H1 (cell line): Measurements from ENCODE around the gene PDGFB. TPM values are rescaled to one million over a fixed set of nuclear protein-coding genes. Genes with fewer than 3 reads are reported as not detected.

Source experiments
- CTCF ChIA-PET: fragments of 300-600 bp; sonication (Branson Sonifier 250); formaldehyde crosslinking; loops from one replicate; lab custom pipeline; 2021; ENCODE audit not compliant: partially characterized antibody; lab: Charles Lee
- POLR2A ChIA-PET: fragments of 300-600 bp; sonication (Branson Sonifier 250); formaldehyde crosslinking; loops from one replicate; lab custom pipeline; 2021; ENCODE audit warnings: inconsistent platforms; ENCODE audit not compliant: partially characterized antibody; lab: Charles Lee
- DNase-seq, 2 experiments: peaks; one replicate each; pipeline versions ENCODE4 v3.0.0 to v3.0.0-alpha.2; 2010 to 2022; ENCODE audit warnings: low spot score in 2 of 2, low read depth in 1 of 2, mixed read lengths in 1 of 2
- FAIRE-seq: peaks from 2 replicates; lab custom pipeline; 2011; peaks lifted over from hg19 to GRCh38; lab: Jason Lieb, UNC
- H2AFZ ChIP-seq: 2 replicates; pipeline ENCODE4 v1.8.1; 2012; ENCODE audit warnings: low read length, inconsistent platforms
- H2AK5ac ChIP-seq: 2 replicates; pipeline ENCODE4 v1.6.1; 2013; ENCODE audit warnings: low read depth, low read length
- H2BK120ac ChIP-seq: replicated peaks from 2 replicates; pipeline ENCODE3; 2013; ENCODE audit warnings: low read depth, low read length, inconsistent platforms
- H2BK12ac ChIP-seq: 2 replicates; pipeline ENCODE4 v1.6.1; 2013; ENCODE audit warnings: low read depth, low read length
- H2BK15ac ChIP-seq: 2 replicates; pipeline ENCODE4 v1.6.1; 2013; ENCODE audit warnings: low read length
- H2BK20ac ChIP-seq: 2 replicates; pipeline ENCODE4 v1.6.1; 2013; ENCODE audit warnings: low read length
- H2BK5ac ChIP-seq: 2 replicates; pipeline ENCODE4 v1.6.1; 2013; ENCODE audit warnings: low read depth, low read length
- H3K14ac ChIP-seq: 2 replicates; pipeline ENCODE4 v1.6.1; 2013; ENCODE audit warnings: inconsistent platforms; ENCODE audit not compliant: insufficient read length
- H3K18ac ChIP-seq: 2 replicates; pipeline ENCODE4 v1.6.1; 2013; ENCODE audit warnings: low read length; ENCODE audit errors: extremely low read depth
- H3K23ac ChIP-seq: 2 replicates; pipeline ENCODE4 v1.6.1; 2013; ENCODE audit warnings: inconsistent platforms; ENCODE audit not compliant: insufficient read length
- H3K23me2 ChIP-seq: 2 replicates; pipeline ENCODE4 v1.6.1; 2013; ENCODE audit warnings: low read depth, low read length
- H3K27ac ChIP-seq: 2 replicates; pipeline ENCODE4 v1.6.1; 2011; ENCODE audit warnings: low read depth, low read length, inconsistent platforms
- H3K27me3 ChIP-seq, 4 experiments: replicated peaks in 1 of 4; 1 replicate in 1 of 4; 2 replicates in 3 of 4; pipeline versions ENCODE4 v1.6.1 to v1.8.1; 2011 to 2013; ENCODE audit warnings: low read length in 3 of 4, mild to moderate bottlenecking in 3 of 4, inconsistent platforms in 2 of 4, mixed read lengths in 2 of 4, moderate library complexity in 1 of 4; ENCODE audit not compliant: control insufficient read depth in 3 of 4, insufficient read depth in 3 of 4; ENCODE audit errors: extremely low read depth in 1 of 4
- H3K36me3 ChIP-seq, 4 experiments: 2 replicates each; pipeline versions ENCODE4 v1.6.1 to v1.8.1; 2011 to 2013; ENCODE audit warnings: mild to moderate bottlenecking in 4 of 4, low read length in 3 of 4, moderate library complexity in 2 of 4, control low read depth in 1 of 4, inconsistent platforms in 1 of 4; ENCODE audit not compliant: insufficient read depth in 4 of 4, control insufficient read depth in 2 of 4
- H3K4ac ChIP-seq: replicated peaks from 2 replicates; pipeline ENCODE3; 2013; ENCODE audit warnings: low read length, low read depth, mixed read lengths, inconsistent platforms; ENCODE audit not compliant: insufficient read length
- H3K4me1 ChIP-seq, 4 experiments: replicated peaks in 1 of 4; 1 replicate in 1 of 4; 2 replicates in 3 of 4; pipeline versions ENCODE4 v1.6.1 to v1.8.1; 2011 to 2013; ENCODE audit warnings: low read length in 3 of 4, inconsistent platforms in 2 of 4, mixed read lengths in 1 of 4; ENCODE audit not compliant: insufficient read depth in 4 of 4, control insufficient read depth in 3 of 4
- H3K4me2 ChIP-seq, 2 experiments: 2 replicates each; pipeline versions ENCODE4 v1.6.1 to v1.8.1; 2011 to 2013; ENCODE audit warnings: low read depth in 2 of 2, low read length in 2 of 2, control low read depth in 1 of 2, inconsistent platforms in 1 of 2, mild to moderate bottlenecking in 1 of 2; ENCODE audit not compliant: insufficient read depth in 1 of 2
- H3K4me3 ChIP-seq, 4 experiments: fragments of 200-600, 300-600 bp in 1 of 4; sonication (generic), shearing (Covaris generic), sonication (Bioruptor Twin) in 1 of 4; 2 replicates each; pipeline versions ENCODE4 v1.5.1 to v1.8.1; 2011 to 2016; ENCODE audit warnings: low read length in 4 of 4, low read depth in 3 of 4, control low read depth in 2 of 4, inconsistent platforms in 2 of 4, mild to moderate bottlenecking in 2 of 4, mixed read lengths in 1 of 4, moderate library complexity in 1 of 4; ENCODE audit not compliant: insufficient read depth in 2 of 4; ENCODE audit errors: extremely low read depth in 1 of 4
- H3K56ac ChIP-seq: replicated peaks from 2 replicates; pipeline ENCODE3; 2013; ENCODE audit warnings: low read depth, mild to moderate bottlenecking, mixed read lengths, low read length, inconsistent platforms; ENCODE audit not compliant: insufficient read length
- H3K79me1 ChIP-seq: 2 replicates; pipeline ENCODE4 v1.6.1; 2013; ENCODE audit warnings: low read depth, low read length, control low read depth
- H3K79me2 ChIP-seq, 2 experiments: 2 replicates each; pipeline versions ENCODE4 v1.6.1 to v1.8.1; 2012 to 2013; ENCODE audit warnings: low read length in 2 of 2, mild to moderate bottlenecking in 2 of 2, inconsistent platforms in 1 of 2; ENCODE audit not compliant: insufficient read depth in 2 of 2, control insufficient read depth in 1 of 2
- H3K9ac ChIP-seq, 4 experiments: replicated peaks in 1 of 4; 1 replicate in 1 of 4; 2 replicates in 3 of 4; pipeline versions ENCODE4 v1.6.1 to v1.8.1; 2011 to 2013; ENCODE audit warnings: low read depth in 3 of 4, low read length in 3 of 4, control low read depth in 2 of 4, mild to moderate bottlenecking in 2 of 4, moderate library complexity in 2 of 4, inconsistent platforms in 1 of 4; ENCODE audit errors: extremely low read depth in 1 of 4
- H3K9me3 ChIP-seq, 2 experiments: 2 replicates each; pipeline versions ENCODE4 v1.6.1 to v1.8.1; 2012 to 2013; ENCODE audit warnings: mild to moderate bottlenecking in 2 of 2, moderate library complexity in 2 of 2, control low read depth in 1 of 2, inconsistent platforms in 1 of 2, low read depth in 1 of 2, low read length in 1 of 2, mixed read lengths in 1 of 2; ENCODE audit not compliant: insufficient read depth in 2 of 2
- H4K20me1 ChIP-seq, 2 experiments: replicated peaks in 1 of 2; 2 replicates each; pipeline versions ENCODE3 to v1.8.1; 2011 to 2013; ENCODE audit warnings: inconsistent platforms in 2 of 2, low read length in 2 of 2, mild to moderate bottlenecking in 1 of 2; ENCODE audit not compliant: insufficient read depth in 2 of 2, control insufficient read depth in 1 of 2
- H4K5ac ChIP-seq: 2 replicates; pipeline ENCODE4 v1.6.1; 2013; ENCODE audit warnings: low read length, low read depth, mixed read lengths, inconsistent platforms; ENCODE audit not compliant: insufficient read length
- H4K8ac ChIP-seq: 2 replicates; pipeline ENCODE4 v1.8.0; 2013; ENCODE audit warnings: mild to moderate bottlenecking, moderate library complexity, low read length, inconsistent platforms; ENCODE audit not compliant: insufficient read depth; ENCODE audit errors: extremely low read depth
- H4K91ac ChIP-seq: replicated peaks from 2 replicates; pipeline ENCODE3; 2013; ENCODE audit warnings: low read length, mixed read lengths, inconsistent platforms; ENCODE audit not compliant: insufficient read length
- CHD1 ChIP-seq: IDR thresholded peaks from 2 replicates; pipeline ENCODE4 v1.6.1; 2012; ENCODE audit warnings: low read depth, low read length, improper control_type of control experiment
- KDM1A ChIP-seq: fragments of 200-600, 300-600 bp; sonication (generic); IDR thresholded peaks from 2 replicates; pipeline ENCODE4 v1.7.1; 2016; ENCODE audit warnings: mild to moderate bottlenecking, low read length, borderline replicate concordance
- WGBS, 2 experiments: shearing (Covaris generic) in 1 of 2; methylation state at CpG; one replicate each; pipeline versions ENCODE4 v1.1.6 to v1.1.7; 2013 to 2015; ENCODE audit warnings: low lambda C conversion rate in 2 of 2, mixed read lengths in 2 of 2, inconsistent platforms in 1 of 2, low coverage in 1 of 2, missing lambda C conversion rate in 1 of 2; ENCODE audit not compliant: insufficient replicate concordance in 2 of 2, insufficient coverage in 1 of 2, insufficient read length in 1 of 2; ENCODE audit errors: extremely low coverage in 1 of 2, missing lambda C conversion rate in 1 of 2; 5-methylcytosine and 5-hydroxymethylcytosine counted together
- polyA plus RNA-seq, 7 experiments: library from polyadenylated mRNA; depleted of rRNA in 3 of 7; stranded (reverse) in 5 of 7; unstranded in 2 of 7; fragments of >200 nt in 5 of 7; fragments of 200-250 nt in 2 of 7; gene quantifications; 1 replicate in 5 of 7; 2 replicates in 1 of 7; 4 replicates in 1 of 7; pipeline versions ENCODE4 v1.2.1 to v1.2.3, GENCODE V29; 2011 to 2013; ENCODE audit warnings: missing spikeins in 2 of 7, mixed read lengths in 2 of 7
- total RNA-seq: library from RNA; stranded (reverse); fragmentation: NEBNext Ultra II Directional; extraction: Animal tissue kit (Norgen Biotek cat#: 25700); gene quantifications from 2 replicates; pipeline ENCODE4 v1.2.1, GENCODE V29; 2021

Gene PDGFB
- total and polyA plus RNA-seq, 2 of the 8 experiments (the other 6 are each of a cell fraction or from before 2014, with no cell fraction given): 3.9 to 8.5 TPM

DNA sequence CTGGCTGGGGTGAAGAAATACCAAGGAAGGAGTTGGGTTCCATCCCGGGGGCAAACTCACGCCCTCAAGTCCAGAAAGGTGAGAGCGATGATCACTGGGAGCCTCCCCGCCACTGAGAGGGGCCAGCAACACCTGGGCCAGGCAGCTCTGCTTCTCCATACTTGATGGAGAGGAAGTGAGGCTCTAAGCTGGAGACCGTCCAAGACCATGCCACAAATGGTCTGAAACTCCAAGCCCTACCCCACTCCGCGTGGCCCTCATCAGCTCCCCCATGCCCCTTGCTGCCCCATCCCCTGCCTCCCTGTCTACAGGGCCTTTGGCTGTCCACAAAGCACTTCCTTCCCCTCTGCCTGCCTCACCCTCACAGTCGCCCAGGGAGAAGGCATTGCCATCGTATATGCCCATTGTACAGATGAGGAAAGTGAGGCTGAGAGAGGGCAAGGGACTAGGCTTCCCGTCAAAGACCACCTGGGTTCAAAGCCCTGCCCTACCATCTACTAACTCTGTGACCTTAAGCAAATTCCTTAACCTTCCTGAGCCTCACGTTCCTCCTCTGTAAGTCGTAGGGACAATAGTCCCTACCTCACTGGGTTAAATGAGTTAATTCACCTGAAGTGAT, 4.4 kb upstream of the PDGFB start:
- no peaks in the 10 kb centered on the region for H3K9me3 ChIP-seq
- H3K56ac ChIP-seq: no peak overlapping the region
- H3K4me2 ChIP-seq: no peak overlapping the region
- FAIRE-seq (no peak), DNase-seq (no peak)
- H2BK15ac ChIP-seq: no peak overlapping the region
- H3K4me3 ChIP-seq: no peak overlapping the region
- H4K91ac ChIP-seq: no peak overlapping the region
- POLR2A ChIA-PET: interaction anchor here (1.3 to 2.5 kb wide), 7 partner anchors 10 to 59 kb away, joined by 3 to 7 read pairs (median 5); no protein-coding TSS in a partner anchor
- no peaks in the 10 kb centered on the region for H3K79me1 ChIP-seq
- H3K4me1 ChIP-seq: peaks cover 0 to 19% (median 15%) of the 10 kb centered on the region in 4 experiments; a peak in 6 of 7 replicates
- no peaks in the 10 kb centered on the region for H3K79me2 ChIP-seq
- no peak overlapping the region for H3K27ac ChIP-seq
- H3K23ac ChIP-seq: no peak overlapping the region
- H3K23me2 ChIP-seq: peaks cover 1% of the 10 kb centered on the region; the same call in 1 of the 2 replicates
- no peaks in the 10 kb centered on the region for H3K36me3 ChIP-seq
- H3K27me3 ChIP-seq: peaks cover 16 to 50% (median 38%) of the 10 kb centered on the region in 4 experiments
- H3K9ac ChIP-seq: no peak overlapping the region
- no peak overlapping the region for H2BK5ac ChIP-seq
- H2BK12ac ChIP-seq: no peak overlapping the region
- H3K18ac ChIP-seq: no peak overlapping the region
- H2AFZ ChIP-seq: no peak overlapping the region
- H3K14ac ChIP-seq: no peak overlapping the region
- peaks cover 2 to 4% of the 10 kb centered on the region in 2 experiments for H4K20me1 ChIP-seq
- CTCF ChIA-PET: interaction anchor here (0.7 to 4.5 kb wide), 4 partner anchors 14 to 247 kb away, joined by 3 to 35 read pairs (median 4); no protein-coding TSS in a partner anchor
- no peak overlapping the region for H2AK5ac ChIP-seq
- H4K8ac ChIP-seq: no peak overlapping the region
- H2BK120ac ChIP-seq: no peak overlapping the region
- H2BK20ac ChIP-seq: no peak overlapping the region
- H4K5ac ChIP-seq: no peak overlapping the region
- no peak overlapping the region for H3K4ac ChIP-seq
- WGBS, 2 experiments: 85% methylated on average over 10 of the region's 12 CpGs; no CpG with 5 or more reads in 1 of the 2 experiments
- TF ChIP-seq KDM1A (peak; percentile 81), CHD1 (no peak)
